SK-N-SH (cell line): Measurements from ENCODE around the gene NOTUM.
A peak's percentile ranks its signal among the peaks of the same experiment; 100 is the strongest.

Source experiments
- CTCF ChIP-seq: fragments of 200-600 bp; sonication (generic); IDR thresholded peaks from 2 replicates; pipeline ENCODE4 v1.6.1; 2017; ENCODE audit warnings: antibody characterized with exemption, mild to moderate bottlenecking, moderate library complexity
- FOXM1 ChIP-seq: IDR thresholded peaks from 2 replicates; pipeline ENCODE4 v1.4.0; 2012; ENCODE audit warnings: low read depth, mild to moderate bottlenecking
- IRF3 ChIP-seq: fragments of 150-350 bp; IDR thresholded peaks from 2 replicates; pipeline ENCODE4 v1.6.1; 2016; ENCODE audit warnings: mild to moderate bottlenecking, low read depth, low read length
- MXI1 ChIP-seq: IDR thresholded peaks from 2 replicates; pipeline ENCODE4 v1.6.1; 2012; ENCODE audit warnings: mild to moderate bottlenecking, low read depth, low read length, improper control_type of control experiment
- NFIC ChIP-seq: IDR thresholded peaks from 2 replicates; pipeline ENCODE4 v1.4.0; 2012; ENCODE audit warnings: borderline replicate concordance
- POLR2AphosphoS5 ChIP-seq: IDR thresholded peaks from 2 replicates; pipeline ENCODE4 v1.6.1; 2012; ENCODE audit warnings: low read depth, low read length
- TF ChIP-seq, protein P1 (sequence below): IDR thresholded peaks from 2 replicates; pipeline ENCODE4 v1.6.1; 2012; ENCODE audit warnings: mild to moderate bottlenecking, low read depth, low read length, moderate library complexity

- TF ChIP-seq CTCF (peak; percentile 23), FOXM1 (peak; percentile 70; the same call in 1 of the 2 replicates), POLR2AphosphoS5 (peak; percentile 37; the same call in 1 of the 2 replicates), MXI1 (peak; percentile 50; the same call in 1 of the 2 replicates), NFIC (peak; percentile 79), IRF3 (no peak)
- TF ChIP-seq, protein P1, sequence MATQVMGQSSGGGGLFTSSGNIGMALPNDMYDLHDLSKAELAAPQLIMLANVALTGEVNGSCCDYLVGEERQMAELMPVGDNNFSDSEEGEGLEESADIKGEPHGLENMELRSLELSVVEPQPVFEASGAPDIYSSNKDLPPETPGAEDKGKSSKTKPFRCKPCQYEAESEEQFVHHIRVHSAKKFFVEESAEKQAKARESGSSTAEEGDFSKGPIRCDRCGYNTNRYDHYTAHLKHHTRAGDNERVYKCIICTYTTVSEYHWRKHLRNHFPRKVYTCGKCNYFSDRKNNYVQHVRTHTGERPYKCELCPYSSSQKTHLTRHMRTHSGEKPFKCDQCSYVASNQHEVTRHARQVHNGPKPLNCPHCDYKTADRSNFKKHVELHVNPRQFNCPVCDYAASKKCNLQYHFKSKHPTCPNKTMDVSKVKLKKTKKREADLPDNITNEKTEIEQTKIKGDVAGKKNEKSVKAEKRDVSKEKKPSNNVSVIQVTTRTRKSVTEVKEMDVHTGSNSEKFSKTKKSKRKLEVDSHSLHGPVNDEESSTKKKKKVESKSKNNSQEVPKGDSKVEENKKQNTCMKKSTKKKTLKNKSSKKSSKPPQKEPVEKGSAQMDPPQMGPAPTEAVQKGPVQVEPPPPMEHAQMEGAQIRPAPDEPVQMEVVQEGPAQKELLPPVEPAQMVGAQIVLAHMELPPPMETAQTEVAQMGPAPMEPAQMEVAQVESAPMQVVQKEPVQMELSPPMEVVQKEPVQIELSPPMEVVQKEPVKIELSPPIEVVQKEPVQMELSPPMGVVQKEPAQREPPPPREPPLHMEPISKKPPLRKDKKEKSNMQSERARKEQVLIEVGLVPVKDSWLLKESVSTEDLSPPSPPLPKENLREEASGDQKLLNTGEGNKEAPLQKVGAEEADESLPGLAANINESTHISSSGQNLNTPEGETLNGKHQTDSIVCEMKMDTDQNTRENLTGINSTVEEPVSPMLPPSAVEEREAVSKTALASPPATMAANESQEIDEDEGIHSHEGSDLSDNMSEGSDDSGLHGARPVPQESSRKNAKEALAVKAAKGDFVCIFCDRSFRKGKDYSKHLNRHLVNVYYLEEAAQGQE, result peak; percentile 79
These were observed 42.7 kb upstream of the NOTUM start for GRCh38 chr17:82003411-82004381.
